ENCODE measurements around the gene PABPC1L2A. TPM values are rescaled to one million over a fixed set of nuclear protein-coding genes. Genes with fewer than 3 reads are reported as not detected.

The PABPC1L2A gene
- total RNA-seq, 2 donors from 2014 or later, result not detected

Other genes starting within 250 kb of the PABPC1L2A start
- gene FAM236C, start 166.9 kb downstream of the PABPC1L2A start, total RNA-seq, result not detected
- gene FAM236A, start 141.3 kb downstream of the PABPC1L2A start, total RNA-seq, result not detected
- under 1 TPM; 0.30 to 0.36 TPM for gene DMRTC1, start 135.7 kb downstream of the PABPC1L2A start, total RNA-seq
- gene PABPC1L2B, start 76.6 kb downstream of the PABPC1L2A start, total RNA-seq, result not detected
- 1 to 10 TPM; 1.9 to 2.0 TPM for gene NAP1L2, start 135.3 kb upstream of the PABPC1L2A start, total RNA-seq